GM12878 (cell line): ENCODE measurements around the gene ATP1B1.

Experiments used
- CTCF ChIP-seq, 3 experiments: IDR thresholded peaks in 2 of 3; conservative IDR thresholded peaks in 1 of 3; 2 replicates each; pipeline ENCODE4 v1.5.1; 2011; ENCODE audit warnings: low read depth in 3 of 3, low read length in 3 of 3, mild to moderate bottlenecking in 3 of 3, control low read depth in 2 of 3, moderate library complexity in 2 of 3, inconsistent platforms in 1 of 3, mixed read lengths in 1 of 3; ENCODE audit not compliant: control insufficient read depth in 2 of 3, insufficient read depth in 1 of 3; ENCODE audit errors: extremely low read depth in 1 of 3
- RFX5 ChIP-seq: IDR thresholded peaks from 2 replicates; pipeline ENCODE4 v1.6.1; 2011; ENCODE audit warnings: low read depth, low read length, improper control_type of control experiment
- YY1 ChIP-seq: IDR thresholded peaks from 2 replicates; pipeline ENCODE4 v1.6.1; 2011; ENCODE audit warnings: low read depth, mild to moderate bottlenecking, low read length
- ZBTB4 ChIP-seq: fragments of 450-650 bp; formaldehyde crosslinking; IDR thresholded peaks from 2 replicates; pipeline ENCODE4 v1.4.0; 2022; ENCODE audit warnings: mild to moderate bottlenecking, moderate library complexity
- ZBTB40 ChIP-seq: fragments of 450-650 bp; IDR thresholded peaks from 2 replicates; pipeline ENCODE4 v1.6.1; 2016; ENCODE audit warnings: mild to moderate bottlenecking, moderate library complexity, borderline replicate concordance

- TF ChIP-seq CTCF (IDR thresholded peaks at IDR 0.05 in 2 of 3, conservative IDR thresholded peaks at IDR 0.05 in 1 of 3; ENCODE audit: control insufficient read depth in 2 of 3, extremely low read depth in 1 of 3, insufficient read depth in 1 of 3, low read depth in 3 of 3, low read length in 3 of 3) (no peak), ZBTB4 (CRISPR knock-in tag) (no peak), RFX5 (no peak), ZBTB40 (no peak), YY1 (no peak)
Observed at GRCh38 chr1:169089776-169090175, 16.7 kb upstream of the ATP1B1 start.
